NT2/D1 (cell line): Measurements from ENCODE around the gene ZDHHC19.

Experiments used
- SUZ12 ChIP-seq: IDR thresholded peaks from 2 replicates; pipeline ENCODE4 v1.6.1; 2011; ENCODE audit not compliant: insufficient read length, insufficient read depth; ENCODE audit errors: extremely low read depth
- YY1 ChIP-seq: IDR thresholded peaks from 2 replicates; pipeline ENCODE4 v1.6.1; 2011; ENCODE audit not compliant: insufficient read length, insufficient read depth

DNA sequence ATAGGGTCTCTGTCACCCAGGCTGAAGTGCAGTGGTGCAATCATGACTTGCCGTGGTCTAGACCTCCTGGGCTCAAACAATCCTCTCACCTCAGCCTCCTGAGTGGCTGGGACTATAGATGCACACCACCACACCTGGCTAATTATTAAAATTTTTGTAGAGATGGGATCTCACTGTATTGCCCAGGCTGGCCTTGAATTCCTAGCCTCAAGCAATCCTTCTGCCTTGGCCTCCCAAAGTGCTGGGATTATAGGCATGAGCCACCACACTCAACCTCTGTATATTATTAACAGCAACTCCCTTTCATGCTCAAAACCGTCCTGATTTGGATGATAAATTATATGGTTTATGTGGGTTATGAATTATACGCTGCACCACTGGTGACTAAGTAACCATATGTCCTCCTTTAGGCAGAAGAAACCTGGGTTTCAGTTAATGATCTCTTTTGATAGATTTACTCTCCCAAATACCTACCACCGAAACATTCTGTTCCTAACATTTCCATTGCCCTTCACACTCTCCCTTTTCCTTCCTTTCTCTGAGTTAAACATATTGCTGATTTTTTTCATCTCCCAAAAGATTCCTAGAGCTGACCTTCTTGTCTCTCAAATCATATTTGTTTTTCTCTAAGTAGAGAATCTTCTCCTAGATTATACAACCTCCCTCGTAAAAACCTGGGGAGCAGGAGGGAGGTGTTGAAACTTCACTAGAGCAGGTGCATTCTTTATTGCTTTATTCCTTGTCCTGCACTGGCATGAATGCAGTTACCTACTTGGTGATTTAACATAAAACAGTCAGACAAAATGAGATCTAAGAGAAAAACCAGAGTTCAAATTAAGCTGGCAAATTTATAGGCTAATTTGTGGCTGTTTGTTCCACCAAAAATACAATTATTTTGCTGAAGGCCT, 43.4 kb upstream of the ZDHHC19 start:
- TF ChIP-seq YY1: no peak
- TF ChIP-seq SUZ12: no peak
